WTC11 (cell line): ENCODE results near the gene CEP57. TPM values are rescaled to one million over a fixed set of nuclear protein-coding genes. Genes with fewer than 3 reads are reported as not detected.

Experiments
- ATAC-seq: fragments of 200-7000 bp; cut with Tn5 transposase; 2 replicates; pipeline ENCODE4 v1.10.0; 2021; ENCODE audit warnings: mild to moderate bottlenecking, moderate library complexity
- CTCF ChIA-PET: fragments of 300-600 bp; sonication (Branson Sonifier 250); formaldehyde crosslinking; loops from one replicate; lab custom pipeline; 2021; ENCODE audit warnings: antibody characterized with exemption; lab: Charles Lee
- POLR2A ChIA-PET: fragments of 350-600 bp; sonication (Branson Sonifier 250); formaldehyde crosslinking; loops from one replicate; lab custom pipeline; 2021; ENCODE audit warnings: antibody characterized with exemption; lab: Charles Lee
- DNase-seq: peaks from one replicate; pipeline ENCODE4 v3.0.0; 2021; ENCODE audit warnings: low spot score
- H3K27ac Mint-ChIP-seq: 2 replicates; pipeline ENCODE4 v1.8.0; 2021; ENCODE audit warnings: mixed read lengths
- H3K27me3 Mint-ChIP-seq: 2 replicates; pipeline ENCODE4 v1.8.0; 2021; ENCODE audit warnings: low read depth, mild to moderate bottlenecking, moderate library complexity, mixed read lengths
- H3K36me3 Mint-ChIP-seq: 2 replicates; pipeline ENCODE4 v1.8.0; 2021; ENCODE audit warnings: mixed read lengths
- H3K4me1 Mint-ChIP-seq: 2 replicates; pipeline ENCODE4 v1.8.0; 2022; ENCODE audit warnings: mixed read lengths
- H3K4me3 Mint-ChIP-seq: 2 replicates; pipeline ENCODE4 v1.8.0; 2021; ENCODE audit warnings: mild to moderate bottlenecking, moderate library complexity, mixed read lengths
- H3K9me3 Mint-ChIP-seq: 2 replicates; pipeline ENCODE4 v1.8.0; 2021; ENCODE audit warnings: mixed read lengths
- ATF2 ChIP-seq: sonication (generic); formaldehyde crosslinking; IDR thresholded peaks from 2 replicates; pipeline ENCODE4 v1.8.1; 2022; ENCODE audit warnings: low read depth, missing genetic modification reagents, borderline replicate concordance
- CREB1 ChIP-seq: sonication (generic); formaldehyde crosslinking; IDR thresholded peaks from 2 replicates; pipeline ENCODE4 v1.8.0; 2023; ENCODE audit warnings: mild to moderate bottlenecking, missing genetic modification reagents
- ELF4 ChIP-seq: sonication (generic); formaldehyde crosslinking; IDR thresholded peaks from 2 replicates; pipeline ENCODE4 v1.8.1; 2022; ENCODE audit warnings: low read depth, mild to moderate bottlenecking, moderate library complexity, missing genetic modification reagents
- ERG ChIP-seq: fragments of 250-450 bp; sonication (Bioruptor Pico); IDR thresholded peaks from 2 replicates; pipeline ENCODE4 v1.8.0; 2021; ENCODE audit warnings: mild to moderate bottlenecking
- GRHL2 ChIP-seq: fragments of 250-450 bp; sonication (Bioruptor Pico); IDR thresholded peaks from 2 replicates; pipeline ENCODE4 v1.8.0; 2022; ENCODE audit warnings: mild to moderate bottlenecking, moderate library complexity; ENCODE audit not compliant: insufficient replicate concordance, severe bottlenecking
- JAZF1 ChIP-seq: fragments of 250-450 bp; sonication (Bioruptor Pico); IDR thresholded peaks from 2 replicates; pipeline ENCODE4 v1.9.0; 2021; ENCODE audit warnings: moderate library complexity, mild to moderate bottlenecking, inconsistent platforms
- NFATC4 ChIP-seq: fragments of 250-450 bp; sonication (Bioruptor Pico); IDR thresholded peaks from 2 replicates; pipeline ENCODE4 v1.9.0; 2021; ENCODE audit warnings: mild to moderate bottlenecking
- NR1H2 ChIP-seq: sonication (generic); formaldehyde crosslinking; IDR thresholded peaks from 2 replicates; pipeline ENCODE4 v1.9.0; 2021; ENCODE audit warnings: mild to moderate bottlenecking, moderate library complexity, missing genetic modification reagents
- NR2C2 ChIP-seq: sonication (generic); formaldehyde crosslinking; IDR thresholded peaks from 2 replicates; pipeline ENCODE4 v1.8.0; 2022; ENCODE audit warnings: mild to moderate bottlenecking, missing genetic modification reagents
- RELA ChIP-seq: sonication (generic); formaldehyde crosslinking; IDR thresholded peaks from 2 replicates; pipeline ENCODE4 v1.8.1; 2022; ENCODE audit warnings: missing genetic modification reagents, mild to moderate bottlenecking, borderline replicate concordance
- TEAD1 ChIP-seq: sonication (generic); formaldehyde crosslinking; IDR thresholded peaks from 2 replicates; pipeline ENCODE4 v1.8.0; 2022; ENCODE audit warnings: mild to moderate bottlenecking, missing genetic modification reagents
- ZNF138 ChIP-seq: sonication (generic); formaldehyde crosslinking; conservative IDR thresholded peaks from 2 replicates; pipeline ENCODE4 v1.8.1; 2022; ENCODE audit warnings: mild to moderate bottlenecking, moderate library complexity, missing genetic modification reagents
- ZNF263 ChIP-seq: sonication (generic); formaldehyde crosslinking; IDR thresholded peaks from 2 replicates; pipeline ENCODE4 v1.8.1; 2022; ENCODE audit warnings: low read depth, mild to moderate bottlenecking, moderate library complexity, missing genetic modification reagents
- ZNF317 ChIP-seq: sonication (generic); formaldehyde crosslinking; IDR thresholded peaks from 2 replicates; pipeline ENCODE4 v1.8.1; 2023; ENCODE audit warnings: low read depth, mild to moderate bottlenecking, moderate library complexity, missing genetic modification reagents, borderline replicate concordance
- total RNA-seq: library from RNA; stranded (reverse); gene quantifications from 3 replicates; pipeline ENCODE4 v1.2.3, GENCODE V29; 2021
- TF ChIP-seq, protein P1 (sequence below): sonication (generic); formaldehyde crosslinking; IDR thresholded peaks from 2 replicates; pipeline ENCODE4 v1.8.1; 2023; ENCODE audit warnings: mild to moderate bottlenecking, missing genetic modification reagents, moderate library complexity
- TF ChIP-seq, protein P2 (sequence below): sonication (generic); formaldehyde crosslinking; IDR thresholded peaks from 2 replicates; pipeline ENCODE4 v1.8.0; 2023; ENCODE audit warnings: missing genetic modification reagents
- TF ChIP-seq, protein P3 (sequence below): sonication (generic); formaldehyde crosslinking; IDR thresholded peaks from 2 replicates; pipeline ENCODE4 v1.8.0; 2022; ENCODE audit warnings: mild to moderate bottlenecking, missing genetic modification reagents

The CEP57 gene
- total RNA-seq, 1 experiment from 2014 or later, result 70.7 TPM

DNA sequence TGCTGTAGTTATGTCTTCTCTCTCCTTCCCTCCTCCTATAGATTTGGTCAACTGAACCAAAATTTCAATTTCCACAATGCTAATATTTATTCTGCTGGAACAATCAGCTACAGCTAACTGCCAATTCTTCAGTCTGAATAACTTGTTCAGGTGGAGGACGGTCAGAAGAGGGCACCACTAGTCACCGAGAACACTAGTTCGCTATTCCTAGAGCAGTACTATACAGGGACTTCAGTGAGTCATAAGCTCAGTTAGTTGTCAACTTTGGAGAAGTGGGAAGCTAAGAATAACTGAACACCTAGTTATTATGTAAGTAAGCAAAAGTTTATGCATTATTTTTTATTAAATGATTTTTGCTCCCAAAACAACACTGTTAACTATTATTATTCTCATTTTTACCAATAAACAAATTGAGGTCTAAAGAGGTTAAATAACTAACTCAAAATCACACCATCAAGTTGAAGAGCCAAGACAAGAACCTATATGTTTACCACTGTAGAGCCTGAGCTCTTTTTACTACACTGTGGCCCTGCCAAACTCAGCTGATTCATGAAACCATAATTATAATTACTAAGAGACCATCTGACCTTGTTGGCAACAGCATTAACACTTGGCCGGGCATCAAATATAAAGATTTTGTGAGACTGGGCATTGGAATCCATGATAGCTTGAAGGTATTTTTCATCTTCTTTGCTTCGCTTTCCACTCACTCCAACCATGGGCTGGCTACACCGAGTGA is 59.0 kb downstream of the CEP57 start:
- no peaks in the 10 kb centered on the region for H3K27me3 Mint-ChIP-seq
- H3K27ac Mint-ChIP-seq, result no peak overlapping the region
- POLR2A ChIA-PET, result interaction anchor here (0.6 kb wide), 1 partner anchor 211 kb away, joined by 3 read pairs; no protein-coding TSS in a partner anchor

GRCh38 chr11:95850137-95850536 is 59.8 kb downstream of the CEP57 start:
- Mint-ChIP-seq H3K27ac (no peak overlapping the region), H3K4me3 (no peak overlapping the region), H3K27me3 (no peaks in the 10 kb centered on the region), H3K4me1 (no peaks in the 10 kb centered on the region), H3K9me3 (no peaks in the 10 kb centered on the region), H3K36me3 (peaks cover 7% of the 10 kb centered on the region)
- CTCF ChIA-PET, result interaction anchor here (1.6 to 2.2 kb wide), 4 partner anchors 9 to 540 kb away, joined by 7 to 25 read pairs (median 17); partner anchors contain the start of genes CCDC82, JRKL and MAML2
- POLR2A ChIA-PET, result no interaction called here
- ATAC-seq, result no peak
- DNase-seq, result no peak
- no peak for TF ChIP-seq GRHL2 (CRISPR knock-in tag)

More for the DNA sequence above, 59.0 kb downstream of the CEP57 start:
- CTCF ChIA-PET, result interaction anchor here (0.5 to 2.2 kb wide), 22 partner anchors 8 to 615 kb away, joined by 3 to 33 read pairs (median 5); partner anchors contain the start of genes CCDC82, JRKL and MAML2
- ATAC-seq (peak; percentile 96), DNase-seq (peak; percentile 30)
- peaks cover 7% of the 10 kb centered on the region for H3K36me3 Mint-ChIP-seq
- TF ChIP-seq ERG, result no peak
- TF ChIP-seq NR1H2, result no peak
- no peak for TF ChIP-seq RELA
- TF ChIP-seq ZNF138, result no peak
- no peak for TF ChIP-seq TEAD1 (CRISPR knock-in tag)
- TF ChIP-seq, protein P1, sequence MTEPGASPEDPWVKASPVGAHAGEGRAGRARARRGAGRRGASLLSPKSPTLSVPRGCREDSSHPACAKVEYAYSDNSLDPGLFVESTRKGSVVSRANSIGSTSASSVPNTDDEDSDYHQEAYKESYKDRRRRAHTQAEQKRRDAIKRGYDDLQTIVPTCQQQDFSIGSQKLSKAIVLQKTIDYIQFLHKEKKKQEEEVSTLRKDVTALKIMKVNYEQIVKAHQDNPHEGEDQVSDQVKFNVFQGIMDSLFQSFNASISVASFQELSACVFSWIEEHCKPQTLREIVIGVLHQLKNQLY (CRISPR knock-in tag), result no peak
- TF ChIP-seq ZNF317 (CRISPR knock-in tag), result no peak
- TF ChIP-seq, protein P2, sequence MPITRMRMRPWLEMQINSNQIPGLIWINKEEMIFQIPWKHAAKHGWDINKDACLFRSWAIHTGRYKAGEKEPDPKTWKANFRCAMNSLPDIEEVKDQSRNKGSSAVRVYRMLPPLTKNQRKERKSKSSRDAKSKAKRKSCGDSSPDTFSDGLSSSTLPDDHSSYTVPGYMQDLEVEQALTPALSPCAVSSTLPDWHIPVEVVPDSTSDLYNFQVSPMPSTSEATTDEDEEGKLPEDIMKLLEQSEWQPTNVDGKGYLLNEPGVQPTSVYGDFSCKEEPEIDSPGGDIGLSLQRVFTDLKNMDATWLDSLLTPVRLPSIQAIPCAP (CRISPR knock-in tag), result no peak
- H3K4me1 Mint-ChIP-seq, result no peaks in the 10 kb centered on the region
- no peak overlapping the region for H3K4me3 Mint-ChIP-seq
- no peaks in the 10 kb centered on the region for H3K9me3 Mint-ChIP-seq

GRCh38 chr11:95853138-95853537 is 62.8 kb downstream of the CEP57 start:
- Mint-ChIP-seq H3K4me3 (no peak overlapping the region), H3K27me3 (no peaks in the 10 kb centered on the region), H3K27ac (no peak overlapping the region), H3K4me1 (no peaks in the 10 kb centered on the region), H3K36me3 (no peaks in the 10 kb centered on the region; the same call in none of the 2 replicates), H3K9me3 (no peaks in the 10 kb centered on the region)
- TF ChIP-seq, protein P3, sequence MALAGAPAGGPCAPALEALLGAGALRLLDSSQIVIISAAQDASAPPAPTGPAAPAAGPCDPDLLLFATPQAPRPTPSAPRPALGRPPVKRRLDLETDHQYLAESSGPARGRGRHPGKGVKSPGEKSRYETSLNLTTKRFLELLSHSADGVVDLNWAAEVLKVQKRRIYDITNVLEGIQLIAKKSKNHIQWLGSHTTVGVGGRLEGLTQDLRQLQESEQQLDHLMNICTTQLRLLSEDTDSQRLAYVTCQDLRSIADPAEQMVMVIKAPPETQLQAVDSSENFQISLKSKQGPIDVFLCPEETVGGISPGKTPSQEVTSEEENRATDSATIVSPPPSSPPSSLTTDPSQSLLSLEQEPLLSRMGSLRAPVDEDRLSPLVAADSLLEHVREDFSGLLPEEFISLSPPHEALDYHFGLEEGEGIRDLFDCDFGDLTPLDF (CRISPR knock-in tag), result no peak
- no peak for TF ChIP-seq NR2C2 (CRISPR knock-in tag)
- TF ChIP-seq NFATC4 (CRISPR knock-in tag), result no peak
- TF ChIP-seq CREB1 (CRISPR knock-in tag), result no peak
- TF ChIP-seq ELF4, result no peak
- TF ChIP-seq ATF2 (CRISPR knock-in tag), result no peak
- no peak for TF ChIP-seq JAZF1 (CRISPR knock-in tag)
- TF ChIP-seq ZNF263, result no peak
- ChIA-PET POLR2A (no interaction called here), CTCF (no interaction called here)
- DNase-seq (no peak), ATAC-seq (no peak)
